ENCODE measurements around the gene PHKG1. TPM values are rescaled to one million over a fixed set of nuclear protein-coding genes. Genes with fewer than 3 reads are reported as not detected.
A peak's percentile ranks its signal among the peaks of the same experiment; 100 is the strongest.
"Not testable (repeated sequence)": the region's sequence is repeated elsewhere in the genome, so short reads cannot be mapped to it uniquely, and the experiment has no call there.

The PHKG1 gene
- total RNA-seq, 1 experiment from 2014 or later = not detected

- peak; percentile 92 for DNase-seq (ENCODE audit: low spot score)
- Mint-ChIP-seq H3K36me3 (peaks cover 26% of the 10 kb centered on the region), H3K27ac (peak overlapping the region; percentile 99), H3K27me3 (ENCODE audit: low read depth) (no peaks in the 10 kb centered on the region), H3K4me1 (peaks cover 7% of the 10 kb centered on the region), H3K9me3 (no peaks in the 10 kb centered on the region), H3K4me3 (peak overlapping the region; percentile 92)
- peak; percentile 98 for ATAC-seq
- POLR2A ChIA-PET = interaction anchor here (0.5 to 3.3 kb wide), 12 partner anchors 10 to 252 kb away, joined by 3 to 49 read pairs (median 4); partner anchors contain the start of genes CCT6A, NIPSNAP2, PSPH and SUMF2
- TF ChIP-seq SP1 (CRISPR knock-in tag; conservative IDR thresholded peaks at IDR 0.05) (peak; percentile 47; the same call in 1 of the 2 replicates), ZNF317 (CRISPR knock-in tag; IDR thresholded peaks at IDR 0.05; ENCODE audit: borderline replicate concordance, low read depth) (peak; percentile 17; the same call in 1 of the 2 replicates), FOXP1 (CRISPR knock-in tag; IDR thresholded peaks at IDR 0.05; ENCODE audit: borderline replicate concordance) (0 out of 2 replicates have a peak, but pooled peaks have one; percentile 22), IRF2 (CRISPR knock-in tag; IDR thresholded peaks at IDR 0.05; ENCODE audit: borderline replicate concordance, low read depth) (no peak), JAZF1 (CRISPR knock-in tag; IDR thresholded peaks at IDR 0.05) (no peak), PREB (CRISPR knock-in tag; IDR thresholded peaks at IDR 0.05; ENCODE audit: borderline replicate concordance) (no peak), ATF3 (CRISPR knock-in tag; conservative IDR thresholded peaks at IDR 0.05) (no peak), ELF4 (CRISPR knock-in tag; IDR thresholded peaks at IDR 0.05; ENCODE audit: low read depth) (no peak), STAT6 (CRISPR knock-in tag; conservative IDR thresholded peaks at IDR 0.05; ENCODE audit: low read depth) (no peak), USF2 (CRISPR knock-in tag; IDR thresholded peaks at IDR 0.05) (no peak), GABPB1 (CRISPR knock-in tag; IDR thresholded peaks at IDR 0.05) (peak; percentile 88), FOXK1 (CRISPR knock-in tag; IDR thresholded peaks at IDR 0.05) (0 out of 2 replicates have a peak, but pooled peaks have one; percentile 5), NFYB (CRISPR knock-in tag; conservative IDR thresholded peaks at IDR 0.05; ENCODE audit: low read depth) (no peak)
- CTCF ChIA-PET = interaction anchor here (0.6 to 2.4 kb wide), 14 partner anchors 9 to 393 kb away, joined by 3 to 11 read pairs (median 4); partner anchors contain the start of genes CCT6A, MRPS17 and PSPH
These were observed 58.9 kb downstream of the PHKG1 start for GRCh38 chr7:56033671-56034432.

- H3K27me3 Mint-ChIP-seq (ENCODE audit: low read depth); H3K27ac Mint-ChIP-seq; H3K9me3 Mint-ChIP-seq; H3K4me1 Mint-ChIP-seq; DNase-seq (ENCODE audit: low spot score); ATAC-seq: not testable (repeated sequence)
- ChIA-PET CTCF (interaction anchor here (2.4 kb wide), 2 partner anchors 19 to 41 kb away, joined by 11 read pairs; partner anchors contain the start of genes CCT6A and PSPH), POLR2A (interaction anchor here (0.6 to 3.3 kb wide), 3 partner anchors 18 to 42 kb away, joined by 4 to 49 read pairs (median 11); partner anchors contain the start of genes CCT6A, PSPH and SUMF2)
- peak overlapping the region; percentile 92 for H3K4me3 Mint-ChIP-seq
- H3K36me3 Mint-ChIP-seq = peaks cover 28% of the 10 kb centered on the region
These were observed 60.2 kb downstream of the PHKG1 start for GRCh38 chr7:56032578-56032977.

GRCh38 chr7:56031556-56031955 lies 61.2 kb downstream of the PHKG1 start:
- Mint-ChIP-seq H3K36me3 (peaks cover 30% of the 10 kb centered on the region), H3K4me3 (peak overlapping the region; percentile 24; the same call in 1 of the 2 replicates)
- POLR2A ChIA-PET = interaction anchor here (2.5 kb wide), 1 partner anchor 20 kb away, joined by 13 read pairs; the partner anchor contains the start of genes CCT6A and PSPH
- ATAC-seq; H3K27ac Mint-ChIP-seq; CTCF ChIA-PET; DNase-seq (ENCODE audit: low spot score); H3K27me3 Mint-ChIP-seq (ENCODE audit: low read depth); H3K4me1 Mint-ChIP-seq; H3K9me3 Mint-ChIP-seq: not testable (repeated sequence)

Data from WTC11 (cell line).